HEK293T (cell line): Measurements from ENCODE around the gene OPRM1.

Experiments used
- ARNT ChIP-seq: fragments of 450-650 bp; IDR thresholded peaks from 2 replicates; pipeline ENCODE4 v1.6.1; 2017; ENCODE audit warnings: mild to moderate bottlenecking
- BHLHE40 ChIP-seq: fragments of 450-650 bp; IDR thresholded peaks from 2 replicates; pipeline ENCODE4 v1.6.1; 2016; ENCODE audit warnings: mild to moderate bottlenecking, moderate library complexity, borderline replicate concordance
- CTBP1 ChIP-seq: fragments of 450-650 bp; IDR thresholded peaks from 2 replicates; pipeline ENCODE4 v1.6.1; 2016; ENCODE audit warnings: borderline replicate concordance
- ELF4 ChIP-seq: fragments of 450-650 bp; IDR thresholded peaks from 2 replicates; pipeline ENCODE4 v1.6.1; 2017; ENCODE audit warnings: antibody characterized with exemption
- FOXA1 ChIP-seq: fragments of 450-650 bp; IDR thresholded peaks from 2 replicates; pipeline ENCODE4 v1.6.1; 2016; ENCODE audit warnings: mild to moderate bottlenecking
- FOXK2 ChIP-seq: fragments of 450-650 bp; IDR thresholded peaks from 2 replicates; pipeline ENCODE4 v1.6.1; 2016; ENCODE audit warnings: mild to moderate bottlenecking
- FOXM1 ChIP-seq: fragments of 450-650 bp; IDR thresholded peaks from 2 replicates; pipeline ENCODE4 v1.6.1; 2017; ENCODE audit warnings: mild to moderate bottlenecking, borderline replicate concordance
- L3MBTL2 ChIP-seq: fragments of 450-650 bp; conservative IDR thresholded peaks from 2 replicates; pipeline ENCODE4 v1.6.1; 2016; ENCODE audit warnings: mild to moderate bottlenecking
- NFRKB ChIP-seq: fragments of 450-650 bp; IDR thresholded peaks from 2 replicates; pipeline ENCODE4 v1.6.1; 2016; ENCODE audit warnings: mild to moderate bottlenecking, moderate library complexity
- PKNOX1 ChIP-seq: fragments of 450-650 bp; IDR thresholded peaks from 2 replicates; pipeline ENCODE4 v1.6.1; 2016
- SUZ12 ChIP-seq: fragments of 450-650 bp; IDR thresholded peaks from 2 replicates; pipeline ENCODE4 v1.6.1; 2016; ENCODE audit warnings: mild to moderate bottlenecking
- TARDBP ChIP-seq: fragments of 450-650 bp; IDR thresholded peaks from 2 replicates; pipeline ENCODE4 v1.6.1; 2016

GRCh38 chr6:154197196-154197860 is 158.3 kb downstream of the OPRM1 start:
- no peak for TF ChIP-seq FOXM1
- TF ChIP-seq FOXK2 = no peak
- no peak for TF ChIP-seq TARDBP
- no peak for TF ChIP-seq SUZ12
- no peak for TF ChIP-seq NFRKB
- TF ChIP-seq ARNT = no peak
- TF ChIP-seq FOXA1 = no peak
- no peak for TF ChIP-seq CTBP1
- TF ChIP-seq L3MBTL2 = no peak
- no peak for TF ChIP-seq ELF4
- TF ChIP-seq PKNOX1 = no peak
- TF ChIP-seq BHLHE40 = no peak
